GM12873 (cell line): ENCODE results near the gene SLFNL1.

ENCODE experiments used
- TF ChIP-seq, protein P1 (sequence below): IDR thresholded peaks from 2 replicates; pipeline ENCODE4 v1.5.1; 2012; ENCODE audit warnings: low read depth, mild to moderate bottlenecking, moderate library complexity, low read length, control low read depth; ENCODE audit not compliant: insufficient read depth; ENCODE audit errors: missing control alignments

The SLFNL1 gene

DNA sequence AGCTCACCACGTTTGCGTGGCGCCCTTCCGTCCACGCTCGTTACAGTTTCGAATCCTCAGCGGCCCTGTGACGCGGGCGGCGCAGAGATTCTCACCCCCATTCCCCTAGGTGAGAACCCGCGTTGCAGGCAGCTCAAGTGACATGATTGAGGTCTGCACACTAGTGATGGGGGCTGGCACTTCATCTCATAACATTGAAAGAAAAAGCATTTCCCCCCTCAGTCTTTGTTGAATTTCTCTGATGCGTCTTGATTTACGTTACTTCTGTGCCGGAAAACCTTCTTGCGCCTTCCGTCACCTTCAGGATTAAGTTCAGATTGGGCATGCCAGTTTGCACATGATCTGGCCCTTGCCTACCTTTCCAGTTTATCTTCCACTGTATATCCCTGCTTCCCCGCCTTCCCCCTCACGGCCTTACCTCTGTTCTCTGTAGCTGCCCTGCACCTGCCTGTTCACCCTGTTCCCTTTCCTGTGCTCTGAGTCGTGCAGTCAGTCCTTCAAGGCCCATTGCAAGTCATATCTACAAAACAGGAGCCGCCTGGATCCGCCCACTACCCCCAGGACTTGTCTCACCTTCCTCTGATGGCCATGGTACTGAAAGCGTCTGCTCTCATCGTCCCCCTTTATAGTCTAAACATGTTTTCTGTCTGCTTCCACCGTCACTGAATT, 40.9 kb downstream of the SLFNL1 start:
- TF ChIP-seq, protein P1, sequence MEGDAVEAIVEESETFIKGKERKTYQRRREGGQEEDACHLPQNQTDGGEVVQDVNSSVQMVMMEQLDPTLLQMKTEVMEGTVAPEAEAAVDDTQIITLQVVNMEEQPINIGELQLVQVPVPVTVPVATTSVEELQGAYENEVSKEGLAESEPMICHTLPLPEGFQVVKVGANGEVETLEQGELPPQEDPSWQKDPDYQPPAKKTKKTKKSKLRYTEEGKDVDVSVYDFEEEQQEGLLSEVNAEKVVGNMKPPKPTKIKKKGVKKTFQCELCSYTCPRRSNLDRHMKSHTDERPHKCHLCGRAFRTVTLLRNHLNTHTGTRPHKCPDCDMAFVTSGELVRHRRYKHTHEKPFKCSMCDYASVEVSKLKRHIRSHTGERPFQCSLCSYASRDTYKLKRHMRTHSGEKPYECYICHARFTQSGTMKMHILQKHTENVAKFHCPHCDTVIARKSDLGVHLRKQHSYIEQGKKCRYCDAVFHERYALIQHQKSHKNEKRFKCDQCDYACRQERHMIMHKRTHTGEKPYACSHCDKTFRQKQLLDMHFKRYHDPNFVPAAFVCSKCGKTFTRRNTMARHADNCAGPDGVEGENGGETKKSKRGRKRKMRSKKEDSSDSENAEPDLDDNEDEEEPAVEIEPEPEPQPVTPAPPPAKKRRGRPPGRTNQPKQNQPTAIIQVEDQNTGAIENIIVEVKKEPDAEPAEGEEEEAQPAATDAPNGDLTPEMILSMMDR, result no peak

DNA sequence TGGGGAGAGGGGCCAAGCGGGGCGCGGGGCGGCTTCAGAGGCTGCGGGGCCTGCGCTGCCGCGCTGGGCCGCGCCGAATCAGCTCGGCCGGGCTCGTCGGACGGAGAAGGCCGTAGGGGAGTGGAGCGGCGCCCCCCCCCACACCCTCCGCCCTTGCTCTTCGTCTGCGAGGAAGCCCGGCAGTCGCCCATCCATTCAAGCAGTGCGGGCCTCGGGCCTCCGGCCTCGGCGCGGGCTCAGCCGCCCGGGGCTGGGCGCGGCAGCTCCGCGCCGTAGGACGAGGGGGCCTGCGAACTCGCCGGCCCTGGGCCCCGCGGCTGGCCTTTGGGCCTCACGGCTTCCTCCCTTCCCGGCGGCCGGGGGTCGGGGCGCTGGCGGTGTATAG, 41.5 kb downstream of the SLFNL1 start:
- TF ChIP-seq, protein P1, result no peak

DNA sequence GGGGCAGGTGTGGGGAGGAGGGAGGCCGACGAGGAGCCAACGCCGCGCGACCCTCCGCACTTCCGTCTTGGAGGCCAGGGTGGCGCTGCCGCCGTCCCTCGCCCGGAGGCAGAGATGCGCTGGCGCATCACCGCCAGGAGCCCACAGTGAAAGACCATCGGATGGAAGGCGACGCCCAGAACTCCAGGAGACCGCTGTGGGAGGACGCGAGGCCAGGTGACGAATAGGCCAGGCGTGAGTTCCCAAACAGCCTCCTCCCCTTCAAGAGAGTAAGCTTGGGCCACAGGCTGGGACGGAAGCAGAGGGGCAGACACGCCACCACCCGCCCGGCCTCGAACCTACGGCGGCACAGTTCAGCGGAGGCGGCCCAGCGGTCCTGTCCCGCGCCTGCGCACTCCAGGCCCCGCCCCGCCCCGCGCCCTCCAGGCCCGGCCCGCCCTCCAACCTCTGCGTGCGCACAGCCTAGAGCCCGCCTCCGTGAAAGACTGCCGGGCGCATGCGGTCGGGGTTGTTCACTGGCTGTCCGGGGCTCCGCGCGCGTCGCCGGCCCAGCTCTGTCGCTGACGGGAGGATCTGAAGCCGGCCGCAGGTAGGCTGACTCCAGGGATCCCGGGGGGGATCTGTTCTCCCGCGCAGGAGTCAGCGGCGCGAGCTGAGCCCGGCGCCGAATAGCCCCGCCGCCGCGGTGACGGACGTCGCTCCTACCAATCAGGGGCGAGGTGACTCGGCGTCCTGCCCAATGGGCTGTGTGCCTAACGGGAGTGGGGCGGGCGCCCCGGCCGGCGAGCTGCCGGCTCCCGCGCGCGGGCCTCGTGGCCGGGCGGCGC, 42.1 kb downstream of the SLFNL1 start, which contains the start of gene CTPS1:
TSS of gene CTPS1 (plus strand) at position 456 of the 827 bp plus-strand sequence. CDS start 3,595 bp downstream, outside the sequence.
- TF ChIP-seq, protein P1, result peak; percentile 45

DNA sequence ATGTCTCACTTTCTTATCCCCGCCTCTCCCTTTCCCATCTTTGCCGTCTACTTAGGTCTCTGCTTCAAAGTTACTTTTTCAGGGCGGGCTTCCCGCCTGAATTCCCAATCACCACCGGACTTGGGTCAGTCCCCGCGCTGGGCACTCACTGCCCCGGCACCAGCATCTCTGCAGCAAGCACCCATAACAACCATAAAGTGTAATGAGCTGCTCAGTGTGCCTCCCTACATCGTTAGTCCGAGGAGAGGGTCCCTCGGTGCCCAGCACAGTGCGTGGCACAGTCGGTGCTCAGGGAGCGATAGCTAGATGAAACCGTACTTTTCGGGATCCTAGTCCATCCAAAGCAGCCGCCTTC, 42.7 kb downstream of the SLFNL1 start:
- TF ChIP-seq, protein P1, result no peak

DNA sequence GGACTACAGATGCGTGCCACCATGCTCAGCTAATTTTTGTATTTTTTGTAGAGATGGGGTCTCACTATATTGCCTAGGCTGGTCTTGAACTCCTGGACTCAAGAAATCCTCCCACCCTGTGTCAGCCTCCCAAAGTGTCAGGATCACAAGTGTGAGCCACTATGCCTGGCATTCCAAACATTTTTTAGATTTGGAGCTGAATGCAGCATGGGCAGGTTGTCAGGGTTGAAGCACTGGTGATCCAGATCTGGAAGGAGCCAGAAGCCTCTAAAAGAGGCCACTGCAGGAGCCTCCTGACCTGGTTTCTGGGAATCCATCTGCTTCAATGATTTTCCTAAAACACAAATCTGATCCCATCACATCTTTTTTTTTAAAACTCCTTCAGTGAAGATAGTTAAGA, 43.8 kb downstream of the SLFNL1 start:
- TF ChIP-seq, protein P1, result no peak

DNA sequence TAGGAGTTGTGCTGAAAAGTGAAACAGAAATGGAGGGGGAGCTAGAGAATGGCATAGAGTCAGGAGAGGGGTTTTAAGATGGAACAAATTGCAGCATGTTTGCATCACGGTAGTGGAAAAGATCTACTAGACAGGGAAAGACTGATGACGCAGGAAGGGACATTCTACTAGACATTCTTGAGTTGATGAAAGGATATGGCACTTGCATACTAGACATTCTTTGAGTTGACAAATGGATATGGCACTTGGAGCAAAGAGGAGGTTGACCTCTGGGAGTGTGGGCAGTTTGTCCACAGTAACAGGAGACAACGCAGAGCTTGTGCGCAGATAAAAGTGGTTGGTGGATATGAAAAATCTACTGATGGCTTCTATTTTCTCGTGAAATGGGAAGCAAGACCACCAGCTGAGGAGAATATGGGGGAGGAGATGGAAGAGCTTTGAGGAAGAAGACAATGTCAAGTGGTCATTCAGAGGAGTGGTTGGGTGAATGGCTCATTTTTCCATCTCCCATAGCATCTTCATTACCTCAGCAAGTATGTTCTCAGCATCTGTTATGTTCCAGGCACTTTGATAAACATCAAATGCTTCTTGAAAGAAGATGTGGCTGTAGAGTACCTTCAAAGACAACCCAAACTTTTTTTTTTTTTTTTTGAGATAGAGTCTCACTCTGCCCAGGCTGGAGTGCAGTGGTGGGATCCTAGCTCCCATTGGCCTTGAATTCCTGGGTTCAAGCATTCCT, 44.4 kb downstream of the SLFNL1 start:
- TF ChIP-seq, protein P1, result no peak

DNA sequence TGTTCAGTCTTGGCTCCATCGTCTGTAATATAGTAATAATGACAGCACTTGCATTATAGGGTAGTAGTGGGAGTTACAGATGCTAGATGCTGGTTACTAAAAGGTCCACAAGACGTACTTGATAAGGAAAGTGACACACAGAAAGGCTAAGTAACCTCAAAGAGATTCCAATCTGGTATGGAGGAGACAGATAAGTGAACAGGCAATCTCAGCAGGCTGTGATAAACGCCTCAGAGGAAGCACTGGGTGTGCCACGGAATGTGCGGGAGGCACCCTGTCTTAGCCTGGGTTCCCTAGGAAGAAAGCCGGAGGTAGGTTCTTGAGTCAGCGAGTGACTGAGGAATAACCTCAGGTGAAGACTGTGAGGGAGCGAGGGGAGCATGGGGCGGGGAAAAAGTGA, 46.6 kb downstream of the SLFNL1 start:
- TF ChIP-seq, protein P1, result no peak
